HL-60 (cell line): ENCODE measurements around the gene KLHL24.

Experiments used
- CTCF ChIP-seq: IDR thresholded peaks from one replicate; pipeline ENCODE4 v1.5.1; 2011; ENCODE audit warnings: low read length, control low read depth, inconsistent platforms; ENCODE audit not compliant: insufficient read depth
- POLR2AphosphoS5 ChIP-seq: IDR thresholded peaks from 2 replicates; pipeline ENCODE4 v1.6.1; 2012; ENCODE audit warnings: low read depth
- TF ChIP-seq, protein P1 (sequence below): IDR thresholded peaks from 2 replicates; pipeline ENCODE4 v1.6.1; 2012; ENCODE audit warnings: low read depth; ENCODE audit not compliant: insufficient replicate concordance

- no peak for TF ChIP-seq POLR2AphosphoS5
- no peak for TF ChIP-seq CTCF
- TF ChIP-seq, protein P1, sequence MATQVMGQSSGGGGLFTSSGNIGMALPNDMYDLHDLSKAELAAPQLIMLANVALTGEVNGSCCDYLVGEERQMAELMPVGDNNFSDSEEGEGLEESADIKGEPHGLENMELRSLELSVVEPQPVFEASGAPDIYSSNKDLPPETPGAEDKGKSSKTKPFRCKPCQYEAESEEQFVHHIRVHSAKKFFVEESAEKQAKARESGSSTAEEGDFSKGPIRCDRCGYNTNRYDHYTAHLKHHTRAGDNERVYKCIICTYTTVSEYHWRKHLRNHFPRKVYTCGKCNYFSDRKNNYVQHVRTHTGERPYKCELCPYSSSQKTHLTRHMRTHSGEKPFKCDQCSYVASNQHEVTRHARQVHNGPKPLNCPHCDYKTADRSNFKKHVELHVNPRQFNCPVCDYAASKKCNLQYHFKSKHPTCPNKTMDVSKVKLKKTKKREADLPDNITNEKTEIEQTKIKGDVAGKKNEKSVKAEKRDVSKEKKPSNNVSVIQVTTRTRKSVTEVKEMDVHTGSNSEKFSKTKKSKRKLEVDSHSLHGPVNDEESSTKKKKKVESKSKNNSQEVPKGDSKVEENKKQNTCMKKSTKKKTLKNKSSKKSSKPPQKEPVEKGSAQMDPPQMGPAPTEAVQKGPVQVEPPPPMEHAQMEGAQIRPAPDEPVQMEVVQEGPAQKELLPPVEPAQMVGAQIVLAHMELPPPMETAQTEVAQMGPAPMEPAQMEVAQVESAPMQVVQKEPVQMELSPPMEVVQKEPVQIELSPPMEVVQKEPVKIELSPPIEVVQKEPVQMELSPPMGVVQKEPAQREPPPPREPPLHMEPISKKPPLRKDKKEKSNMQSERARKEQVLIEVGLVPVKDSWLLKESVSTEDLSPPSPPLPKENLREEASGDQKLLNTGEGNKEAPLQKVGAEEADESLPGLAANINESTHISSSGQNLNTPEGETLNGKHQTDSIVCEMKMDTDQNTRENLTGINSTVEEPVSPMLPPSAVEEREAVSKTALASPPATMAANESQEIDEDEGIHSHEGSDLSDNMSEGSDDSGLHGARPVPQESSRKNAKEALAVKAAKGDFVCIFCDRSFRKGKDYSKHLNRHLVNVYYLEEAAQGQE, result no peak
These were observed 64.0 kb downstream of the KLHL24 start for GRCh38 chr3:183699238-183699947.
